H1 (cell line): ENCODE data around the gene JMJD1C. TPM values are rescaled to one million over a fixed set of nuclear protein-coding genes. Genes with fewer than 3 reads are reported as not detected.

Experiments used
- BCL11A ChIP-seq, 2 experiments: IDR thresholded peaks; one replicate each; pipeline ENCODE4 v1.6.1; 2011; ENCODE audit warnings: low read depth in 2 of 2, low read length in 2 of 2, mild to moderate bottlenecking in 2 of 2
- CTBP2 ChIP-seq: IDR thresholded peaks from 2 replicates; pipeline ENCODE4 v1.7.0; 2011; ENCODE audit warnings: borderline replicate concordance, mild to moderate bottlenecking, moderate library complexity, mixed read lengths, low read length; ENCODE audit not compliant: insufficient read depth, insufficient read length
- EZH2 ChIP-seq: fragments of 200-600 bp; sonication (generic); IDR thresholded peaks from 2 replicates; pipeline ENCODE4 v1.7.1; 2012; ENCODE audit warnings: low read depth, mild to moderate bottlenecking, moderate library complexity, low read length, inconsistent platforms; ENCODE audit not compliant: severe bottlenecking
- FOSL1 ChIP-seq: IDR thresholded peaks from 2 replicates; pipeline ENCODE4 v1.6.1; 2011; ENCODE audit warnings: mild to moderate bottlenecking, low read depth, low read length, moderate library complexity; ENCODE audit not compliant: insufficient read depth
- KDM5A ChIP-seq: fragments of 200-600 bp; IDR thresholded peaks from 2 replicates; pipeline ENCODE4 v1.7.1; 2012; ENCODE audit warnings: mild to moderate bottlenecking, low read length, inconsistent platforms, mixed read lengths
- NRF1 ChIP-seq: IDR thresholded peaks from 2 replicates; pipeline ENCODE4 v1.6.1; 2011; ENCODE audit warnings: mild to moderate bottlenecking, low read depth, low read length, improper control_type of control experiment
- RBBP5 ChIP-seq: IDR thresholded peaks from 2 replicates; pipeline ENCODE4 v1.7.1; 2012; ENCODE audit warnings: low read depth, mild to moderate bottlenecking, inconsistent platforms, low read length, moderate library complexity, borderline replicate concordance
- SAP30 ChIP-seq: fragments of 300-600 bp; sonication (generic); IDR thresholded peaks from 2 replicates; pipeline ENCODE4 v1.7.1; 2012; ENCODE audit warnings: low read length, moderate library complexity, mild to moderate bottlenecking, inconsistent platforms; ENCODE audit not compliant: insufficient read depth, insufficient replicate concordance
- polyA plus RNA-seq, 7 experiments: library from polyadenylated mRNA; depleted of rRNA in 3 of 7; stranded (reverse) in 5 of 7; unstranded in 2 of 7; fragments of >200 nt in 5 of 7; fragments of 200-250 nt in 2 of 7; gene quantifications; 1 replicate in 5 of 7; 2 replicates in 1 of 7; 4 replicates in 1 of 7; pipeline versions ENCODE4 v1.2.1 to v1.2.3, GENCODE V29; 2011 to 2013; ENCODE audit warnings: missing spikeins in 2 of 7, mixed read lengths in 2 of 7
- total RNA-seq: library from RNA; stranded (reverse); fragmentation: NEBNext Ultra II Directional; extraction: Animal tissue kit (Norgen Biotek cat#: 25700); gene quantifications from 2 replicates; pipeline ENCODE4 v1.2.1, GENCODE V29; 2021

JMJD1C gene
- total and polyA plus RNA-seq, 2 of the 8 experiments (the other 6 are each of a cell fraction or from before 2014, with no cell fraction given), result 54.5 to 210 TPM

- TF ChIP-seq CTBP2 (no peak), FOSL1 (no peak), BCL11A (IDR thresholded peaks at IDR 0.05; ENCODE audit: low read depth in 2 of 2, low read length in 2 of 2) (no peak), SAP30 (no peak), KDM5A (no peak), NRF1 (no peak), EZH2 (no peak), RBBP5 (no peak)
Measured at GRCh38 chr10:63375859-63376258, 89.9 kb downstream of the JMJD1C start (continued).
